ENCODE data around the gene KCTD2. TPM values are rescaled to one million over a fixed set of nuclear protein-coding genes. Genes with fewer than 3 reads are reported as not detected.
A peak's percentile ranks its signal among the peaks of the same experiment; 100 is the strongest.

KCTD2 gene
- total and polyA plus RNA-seq, 2 of the 13 experiments (the other 11 are each of a cell fraction or from before 2014, with no cell fraction given): 28.3 to 32.6 TPM

DNA sequence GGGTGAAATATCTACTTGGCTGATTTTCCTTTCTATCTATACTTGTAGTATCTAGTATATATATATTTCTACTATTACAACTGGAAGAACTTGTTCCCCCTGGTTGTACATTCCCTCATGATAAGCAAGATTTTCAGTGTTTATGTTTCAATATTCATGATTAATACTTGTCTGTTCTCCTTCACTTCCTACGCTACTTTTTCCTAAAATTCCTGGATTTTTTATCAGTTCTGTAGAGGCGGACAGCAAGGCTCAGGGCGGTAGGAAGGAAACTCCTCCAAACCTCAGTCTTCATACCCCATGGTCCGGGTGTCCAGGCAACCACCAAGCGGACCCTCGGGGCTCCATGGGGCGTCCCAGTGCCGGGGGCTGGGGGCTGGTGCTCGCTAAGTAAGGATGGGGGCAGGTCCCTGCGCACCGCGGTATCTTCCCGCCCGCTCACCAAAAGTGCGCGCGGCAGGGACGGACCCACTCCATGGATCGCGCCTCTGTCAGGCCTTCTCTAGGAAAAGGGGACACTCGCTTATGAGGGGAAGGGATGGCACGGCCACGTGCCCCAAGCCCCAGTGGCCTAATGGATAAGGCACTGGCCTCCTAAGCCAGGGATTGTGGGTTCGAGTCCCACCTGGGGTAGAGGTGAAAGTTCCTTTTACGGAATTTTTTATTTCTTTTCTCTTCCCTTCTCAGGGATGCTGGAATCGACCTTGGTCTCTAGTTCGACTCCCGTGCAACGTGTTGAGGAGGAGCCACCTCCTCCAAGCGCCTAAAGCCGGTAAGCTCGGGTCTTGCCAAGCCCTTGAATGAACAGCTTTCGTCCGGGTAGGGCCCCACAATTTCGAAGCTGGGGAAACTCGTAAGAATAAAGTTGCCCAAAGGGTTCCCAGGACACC, 13.4 kb upstream of the KCTD2 start (continued):
- TF ChIP-seq U2AF1 (optimal IDR thresholded peaks at IDR 0.05; ENCODE audit: low read depth, low read length) (no peak), GABPB1 (CRISPR knock-in tag; IDR thresholded peaks at IDR 0.05) (no peak; the same call in none of the 2 replicates), ZNF12 (CRISPR knock-in tag; IDR thresholded peaks at IDR 0.05) (peak; percentile 80), POGZ (CRISPR knock-in tag; IDR thresholded peaks at IDR 0.05) (0 out of 2 replicates have a peak, but pooled peaks have one; percentile 30), SMARCE1 (IDR thresholded peaks at IDR 0.05; ENCODE audit: borderline replicate concordance) (no peak), YEATS2 (CRISPR knock-in tag; IDR thresholded peaks at IDR 0.05; ENCODE audit: borderline replicate concordance) (peak; percentile 67; the same call in 1 of the 2 replicates), ZNF3 (CRISPR knock-in tag; IDR thresholded peaks at IDR 0.05) (peak; percentile 49; the same call in 1 of the 2 replicates), KLF9 (CRISPR knock-in tag; IDR thresholded peaks at IDR 0.05; ENCODE audit: low read depth) (peak; percentile 96), RFX1 (IDR thresholded peaks at IDR 0.05) (peak; percentile 40; the same call in 1 of the 2 replicates), RARA (CRISPR knock-in tag; IDR thresholded peaks at IDR 0.05) (peak; percentile 36; the same call in 1 of the 2 replicates), HNF4G (IDR thresholded peaks at IDR 0.05; ENCODE audit: borderline replicate concordance, low read depth, low read length) (no peak), HNF4G (CRISPR knock-in tag; IDR thresholded peaks at IDR 0.05; ENCODE audit: borderline replicate concordance, low read depth) (peak; percentile 25; the same call in 1 of the 2 replicates), HMG20A (CRISPR knock-in tag; IDR thresholded peaks at IDR 0.05; ENCODE audit: borderline replicate concordance) (peak; percentile 40; the same call in 1 of the 2 replicates), ZNF775 (CRISPR knock-in tag; IDR thresholded peaks at IDR 0.05; ENCODE audit: borderline replicate concordance) (0 out of 2 replicates have a peak, but pooled peaks have one; percentile 18), ARNTL (CRISPR knock-in tag; IDR thresholded peaks at IDR 0.05) (peak; percentile 95)
- TF ChIP-seq, protein P1, sequence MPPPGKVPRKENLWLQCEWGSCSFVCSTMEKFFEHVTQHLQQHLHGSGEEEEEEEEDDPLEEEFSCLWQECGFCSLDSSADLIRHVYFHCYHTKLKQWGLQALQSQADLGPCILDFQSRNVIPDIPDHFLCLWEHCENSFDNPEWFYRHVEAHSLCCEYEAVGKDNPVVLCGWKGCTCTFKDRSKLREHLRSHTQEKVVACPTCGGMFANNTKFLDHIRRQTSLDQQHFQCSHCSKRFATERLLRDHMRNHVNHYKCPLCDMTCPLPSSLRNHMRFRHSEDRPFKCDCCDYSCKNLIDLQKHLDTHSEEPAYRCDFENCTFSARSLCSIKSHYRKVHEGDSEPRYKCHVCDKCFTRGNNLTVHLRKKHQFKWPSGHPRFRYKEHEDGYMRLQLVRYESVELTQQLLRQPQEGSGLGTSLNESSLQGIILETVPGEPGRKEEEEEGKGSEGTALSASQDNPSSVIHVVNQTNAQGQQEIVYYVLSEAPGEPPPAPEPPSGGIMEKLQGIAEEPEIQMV (CRISPR knock-in tag; IDR thresholded peaks at IDR 0.05; ENCODE audit: low read depth): peak; percentile 90; the same call in 1 of the 2 replicates
- TF ChIP-seq, protein P2, sequence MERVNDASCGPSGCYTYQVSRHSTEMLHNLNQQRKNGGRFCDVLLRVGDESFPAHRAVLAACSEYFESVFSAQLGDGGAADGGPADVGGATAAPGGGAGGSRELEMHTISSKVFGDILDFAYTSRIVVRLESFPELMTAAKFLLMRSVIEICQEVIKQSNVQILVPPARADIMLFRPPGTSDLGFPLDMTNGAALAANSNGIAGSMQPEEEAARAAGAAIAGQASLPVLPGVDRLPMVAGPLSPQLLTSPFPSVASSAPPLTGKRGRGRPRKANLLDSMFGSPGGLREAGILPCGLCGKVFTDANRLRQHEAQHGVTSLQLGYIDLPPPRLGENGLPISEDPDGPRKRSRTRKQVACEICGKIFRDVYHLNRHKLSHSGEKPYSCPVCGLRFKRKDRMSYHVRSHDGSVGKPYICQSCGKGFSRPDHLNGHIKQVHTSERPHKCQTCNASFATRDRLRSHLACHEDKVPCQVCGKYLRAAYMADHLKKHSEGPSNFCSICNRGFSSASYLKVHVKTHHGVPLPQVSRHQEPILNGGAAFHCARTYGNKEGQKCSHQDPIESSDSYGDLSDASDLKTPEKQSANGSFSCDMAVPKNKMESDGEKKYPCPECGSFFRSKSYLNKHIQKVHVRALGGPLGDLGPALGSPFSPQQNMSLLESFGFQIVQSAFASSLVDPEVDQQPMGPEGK (CRISPR knock-in tag; IDR thresholded peaks at IDR 0.05): peak; percentile 83
- TF ChIP-seq, protein P3, sequence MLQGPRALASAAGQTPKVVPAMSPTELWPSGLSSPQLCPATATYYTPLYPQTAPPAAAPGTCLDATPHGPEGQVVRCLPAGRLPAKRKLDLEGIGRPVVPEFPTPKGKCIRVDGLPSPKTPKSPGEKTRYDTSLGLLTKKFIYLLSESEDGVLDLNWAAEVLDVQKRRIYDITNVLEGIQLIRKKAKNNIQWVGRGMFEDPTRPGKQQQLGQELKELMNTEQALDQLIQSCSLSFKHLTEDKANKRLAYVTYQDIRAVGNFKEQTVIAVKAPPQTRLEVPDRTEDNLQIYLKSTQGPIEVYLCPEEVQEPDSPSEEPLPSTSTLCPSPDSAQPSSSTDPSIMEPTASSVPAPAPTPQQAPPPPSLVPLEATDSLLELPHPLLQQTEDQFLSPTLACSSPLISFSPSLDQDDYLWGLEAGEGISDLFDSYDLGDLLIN (CRISPR knock-in tag; IDR thresholded peaks at IDR 0.05; ENCODE audit: borderline replicate concordance): no peak; the same call in 1 of the 2 replicates
- TF ChIP-seq, protein P4, sequence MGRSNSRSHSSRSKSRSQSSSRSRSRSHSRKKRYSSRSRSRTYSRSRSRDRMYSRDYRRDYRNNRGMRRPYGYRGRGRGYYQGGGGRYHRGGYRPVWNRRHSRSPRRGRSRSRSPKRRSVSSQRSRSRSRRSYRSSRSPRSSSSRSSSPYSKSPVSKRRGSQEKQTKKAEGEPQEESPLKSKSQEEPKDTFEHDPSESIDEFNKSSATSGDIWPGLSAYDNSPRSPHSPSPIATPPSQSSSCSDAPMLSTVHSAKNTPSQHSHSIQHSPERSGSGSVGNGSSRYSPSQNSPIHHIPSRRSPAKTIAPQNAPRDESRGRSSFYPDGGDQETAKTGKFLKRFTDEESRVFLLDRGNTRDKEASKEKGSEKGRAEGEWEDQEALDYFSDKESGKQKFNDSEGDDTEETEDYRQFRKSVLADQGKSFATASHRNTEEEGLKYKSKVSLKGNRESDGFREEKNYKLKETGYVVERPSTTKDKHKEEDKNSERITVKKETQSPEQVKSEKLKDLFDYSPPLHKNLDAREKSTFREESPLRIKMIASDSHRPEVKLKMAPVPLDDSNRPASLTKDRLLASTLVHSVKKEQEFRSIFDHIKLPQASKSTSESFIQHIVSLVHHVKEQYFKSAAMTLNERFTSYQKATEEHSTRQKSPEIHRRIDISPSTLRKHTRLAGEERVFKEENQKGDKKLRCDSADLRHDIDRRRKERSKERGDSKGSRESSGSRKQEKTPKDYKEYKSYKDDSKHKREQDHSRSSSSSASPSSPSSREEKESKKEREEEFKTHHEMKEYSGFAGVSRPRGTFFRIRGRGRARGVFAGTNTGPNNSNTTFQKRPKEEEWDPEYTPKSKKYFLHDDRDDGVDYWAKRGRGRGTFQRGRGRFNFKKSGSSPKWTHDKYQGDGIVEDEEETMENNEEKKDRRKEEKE (IDR thresholded peaks at IDR 0.05): no peak

All from HepG2 (cell line).